ENCODE data around the gene ZNF804B.

- TF ChIP-seq, protein P1, sequence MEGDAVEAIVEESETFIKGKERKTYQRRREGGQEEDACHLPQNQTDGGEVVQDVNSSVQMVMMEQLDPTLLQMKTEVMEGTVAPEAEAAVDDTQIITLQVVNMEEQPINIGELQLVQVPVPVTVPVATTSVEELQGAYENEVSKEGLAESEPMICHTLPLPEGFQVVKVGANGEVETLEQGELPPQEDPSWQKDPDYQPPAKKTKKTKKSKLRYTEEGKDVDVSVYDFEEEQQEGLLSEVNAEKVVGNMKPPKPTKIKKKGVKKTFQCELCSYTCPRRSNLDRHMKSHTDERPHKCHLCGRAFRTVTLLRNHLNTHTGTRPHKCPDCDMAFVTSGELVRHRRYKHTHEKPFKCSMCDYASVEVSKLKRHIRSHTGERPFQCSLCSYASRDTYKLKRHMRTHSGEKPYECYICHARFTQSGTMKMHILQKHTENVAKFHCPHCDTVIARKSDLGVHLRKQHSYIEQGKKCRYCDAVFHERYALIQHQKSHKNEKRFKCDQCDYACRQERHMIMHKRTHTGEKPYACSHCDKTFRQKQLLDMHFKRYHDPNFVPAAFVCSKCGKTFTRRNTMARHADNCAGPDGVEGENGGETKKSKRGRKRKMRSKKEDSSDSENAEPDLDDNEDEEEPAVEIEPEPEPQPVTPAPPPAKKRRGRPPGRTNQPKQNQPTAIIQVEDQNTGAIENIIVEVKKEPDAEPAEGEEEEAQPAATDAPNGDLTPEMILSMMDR (IDR thresholded peaks at IDR 0.05) = no peak
- TF ChIP-seq ZFX (IDR thresholded peaks at IDR 0.05; ENCODE audit: borderline replicate concordance) = no peak
These were observed 506.1 kb downstream of the ZNF804B start for GRCh38 chr7:89265631-89266030.

Data from 22Rv1 (cell line).